HG03139 (cell line): Measurements from ENCODE around the gene ERMARD.
"Not testable (repeated sequence)": the region's sequence is repeated elsewhere in the genome, so short reads cannot be mapped to it uniquely, and the experiment has no call there.

Experiments used
- ATAC-seq: cut with Tn5 transposase; IDR thresholded peaks from one replicate; pipeline ENCODE4 v1.9.1; 2021; ENCODE audit not compliant: unreplicated experiment

The ERMARD gene

GRCh38 chr6:169738204-169738975 lies 13.0 kb upstream of the ERMARD start:
- no peak for ATAC-seq

GRCh38 chr6:169738976-169739529 lies 12.4 kb upstream of the ERMARD start:
- ATAC-seq: no peak

GRCh38 chr6:169741344-169741743 lies 10.1 kb upstream of the ERMARD start:
- no peak for ATAC-seq

GRCh38 chr6:169745405-169745804 lies 6.0 kb upstream of the ERMARD start:
- no peak for ATAC-seq

- no peak for ATAC-seq
Observed at GRCh38 chr6:169746556-169746955, 4.9 kb upstream of the ERMARD start.

GRCh38 chr6:169752074-169752623 lies 727 bp downstream of the ERMARD start:
- no peak for ATAC-seq

GRCh38 chr6:169755162-169755561 lies 3.7 kb downstream of the ERMARD start:
- ATAC-seq: no peak

- no peak for ATAC-seq
Observed at GRCh38 chr6:169763308-169763707, 11.9 kb downstream of the ERMARD start.

- no peak for ATAC-seq
Observed at GRCh38 chr6:169763881-169764280, 12.5 kb downstream of the ERMARD start.

GRCh38 chr6:169765789-169766188 lies 14.4 kb downstream of the ERMARD start:
- not testable (repeated sequence) for ATAC-seq

- no peak for ATAC-seq
Observed at GRCh38 chr6:169766232-169766631, 14.8 kb downstream of the ERMARD start.

- no peak for ATAC-seq
Observed at GRCh38 chr6:169766921-169767736, 15.7 kb downstream of the ERMARD start.

GRCh38 chr6:169774347-169774746 lies 22.9 kb downstream of the ERMARD start:
- no peak for ATAC-seq

- ATAC-seq: no peak
Observed at GRCh38 chr6:169775321-169775720, 23.9 kb downstream of the ERMARD start.

GRCh38 chr6:169776379-169776778 lies 25.0 kb downstream of the ERMARD start:
- no peak for ATAC-seq

- ATAC-seq: no peak
Observed at GRCh38 chr6:169777896-169778295, 26.5 kb downstream of the ERMARD start.

- ATAC-seq: no peak
Observed at GRCh38 chr6:169778646-169779045, 27.2 kb downstream of the ERMARD start.

- ATAC-seq: no peak
Observed at GRCh38 chr6:169779092-169779815, 27.8 kb downstream of the ERMARD start.

- ATAC-seq: no peak
Observed at GRCh38 chr6:169779896-169780295, 28.5 kb downstream of the ERMARD start.

GRCh38 chr6:169780571-169781091 lies 29.2 kb downstream of the ERMARD start:
- ATAC-seq: no peak

- ATAC-seq: no peak
Observed at GRCh38 chr6:169782966-169783365, 31.5 kb downstream of the ERMARD start.
